Nucleus accumbens (tissue), 56 donors: ENCODE measurements around the gene DENND6B.
"Not testable (repeated sequence)": the region's sequence is repeated elsewhere in the genome, so short reads cannot be mapped to it uniquely, and the experiment has no call there.

ENCODE experiments used
- DNase-seq, 56 donors: peaks; one replicate each; lab custom pipeline; 2025; lab: John Stamatoyannopoulos, UW

The DENND6B gene, protein sequence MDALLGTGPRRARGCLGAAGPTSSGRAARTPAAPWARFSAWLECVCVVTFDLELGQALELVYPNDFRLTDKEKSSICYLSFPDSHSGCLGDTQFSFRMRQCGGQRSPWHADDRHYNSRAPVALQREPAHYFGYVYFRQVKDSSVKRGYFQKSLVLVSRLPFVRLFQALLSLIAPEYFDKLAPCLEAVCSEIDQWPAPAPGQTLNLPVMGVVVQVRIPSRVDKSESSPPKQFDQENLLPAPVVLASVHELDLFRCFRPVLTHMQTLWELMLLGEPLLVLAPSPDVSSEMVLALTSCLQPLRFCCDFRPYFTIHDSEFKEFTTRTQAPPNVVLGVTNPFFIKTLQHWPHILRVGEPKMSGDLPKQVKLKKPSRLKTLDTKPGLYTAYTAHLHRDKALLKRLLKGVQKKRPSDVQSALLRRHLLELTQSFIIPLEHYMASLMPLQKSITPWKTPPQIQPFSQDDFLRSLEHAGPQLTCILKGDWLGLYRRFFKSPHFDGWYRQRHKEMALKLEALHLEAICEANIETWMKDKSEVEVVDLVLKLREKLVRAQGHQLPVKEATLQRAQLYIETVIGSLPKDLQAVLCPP

DNA sequence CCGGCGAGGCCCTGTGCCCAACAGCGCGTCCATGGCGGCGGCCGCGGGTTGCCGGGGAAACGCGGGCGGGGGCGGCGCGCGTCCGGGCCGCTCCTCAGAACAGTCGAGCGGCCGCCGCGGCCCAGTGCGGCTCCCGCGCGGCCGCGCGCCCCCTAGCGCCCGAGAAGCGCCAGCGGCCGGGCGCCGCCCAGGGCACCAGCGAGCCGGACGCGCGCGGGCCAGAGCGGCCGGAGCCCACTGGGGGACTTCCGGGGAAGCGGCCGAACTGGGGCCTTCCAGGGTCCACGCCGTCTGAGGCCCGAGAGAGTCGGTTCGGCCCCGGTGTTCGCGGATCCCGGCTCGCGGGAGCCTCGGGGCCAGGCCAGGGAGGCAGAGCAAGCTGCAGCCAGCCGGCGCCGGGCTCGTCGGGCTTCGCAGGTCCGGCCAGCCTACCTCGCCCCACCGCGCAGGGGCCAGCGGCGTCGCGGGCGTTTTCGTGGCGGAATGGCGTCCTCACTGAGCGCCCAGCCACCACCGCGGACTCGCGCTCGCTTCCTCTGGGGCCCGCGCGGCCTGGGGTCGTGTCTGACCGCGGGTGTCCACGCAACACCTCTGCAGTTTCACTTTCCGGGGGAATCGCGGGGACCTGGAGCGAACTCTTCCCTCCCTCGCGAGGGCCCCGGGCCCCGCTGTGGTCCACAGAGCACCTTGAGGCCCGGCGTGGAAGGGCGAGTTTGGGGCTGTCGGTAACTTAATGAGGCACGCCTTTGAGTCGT is at the start of gene DENND6B:
DENND6B (minus strand) TSS at position 57 of the 755 bp plus-strand sequence; CDS start at position 33, 24 bp downstream.
- peak in 47 of 56 donors; percentile 29 to 88 (median 68) for DNase-seq

DNA sequence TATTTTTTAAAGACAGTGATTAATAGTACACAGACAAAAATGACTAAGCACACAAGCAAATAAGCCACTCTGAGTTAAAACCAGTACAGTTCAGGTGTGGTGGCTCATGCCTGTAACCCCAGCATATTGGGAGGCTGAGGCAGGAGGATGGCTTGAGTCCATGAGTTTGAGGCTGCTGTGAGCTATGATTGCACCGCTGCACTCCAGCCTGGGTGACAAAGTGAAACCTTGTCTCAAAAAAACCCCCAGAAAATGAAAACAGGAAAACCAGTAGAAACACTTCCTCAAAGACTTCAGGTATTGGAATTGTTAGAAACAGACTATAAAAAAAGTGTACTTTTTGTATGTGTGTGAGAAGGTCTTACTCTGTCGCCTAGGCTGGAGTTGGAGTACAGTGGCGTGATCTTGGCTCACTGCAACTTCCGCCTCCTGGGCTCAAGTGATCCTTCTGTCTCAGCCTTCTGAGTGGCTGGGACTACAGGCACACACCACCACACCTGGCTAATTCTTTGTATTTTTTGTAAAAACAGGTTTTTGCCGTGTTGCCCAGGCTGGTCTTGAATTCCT is 49.4 kb upstream of the DENND6B start:
- DNase-seq, result no peak

DNA sequence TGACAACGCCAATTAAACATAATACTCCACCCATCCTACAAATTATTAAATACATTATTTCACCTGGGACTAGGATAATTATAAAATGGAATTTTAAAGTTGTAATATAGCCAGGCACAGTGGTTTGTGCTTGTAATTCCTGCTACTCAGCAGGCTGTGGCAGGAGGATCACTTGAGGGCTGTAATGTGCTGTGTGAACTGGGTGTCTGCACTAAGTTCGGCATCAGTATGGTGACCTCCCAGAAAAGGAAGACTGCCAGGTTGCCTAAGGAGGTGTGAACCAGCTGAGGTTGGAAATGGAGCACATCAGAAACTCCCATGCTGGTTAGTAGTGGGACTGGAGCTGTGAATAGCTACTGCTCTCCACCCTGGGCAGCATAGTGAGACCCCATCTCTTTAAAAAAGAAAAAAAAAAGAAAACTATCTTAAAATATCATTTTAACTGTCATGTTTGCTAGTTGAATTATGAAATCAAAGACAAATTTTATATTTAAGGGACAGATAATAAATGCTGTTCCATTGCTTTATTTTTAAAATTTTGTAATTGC is 44.4 kb upstream of the DENND6B start:
- DNase-seq, result no peak

DNA sequence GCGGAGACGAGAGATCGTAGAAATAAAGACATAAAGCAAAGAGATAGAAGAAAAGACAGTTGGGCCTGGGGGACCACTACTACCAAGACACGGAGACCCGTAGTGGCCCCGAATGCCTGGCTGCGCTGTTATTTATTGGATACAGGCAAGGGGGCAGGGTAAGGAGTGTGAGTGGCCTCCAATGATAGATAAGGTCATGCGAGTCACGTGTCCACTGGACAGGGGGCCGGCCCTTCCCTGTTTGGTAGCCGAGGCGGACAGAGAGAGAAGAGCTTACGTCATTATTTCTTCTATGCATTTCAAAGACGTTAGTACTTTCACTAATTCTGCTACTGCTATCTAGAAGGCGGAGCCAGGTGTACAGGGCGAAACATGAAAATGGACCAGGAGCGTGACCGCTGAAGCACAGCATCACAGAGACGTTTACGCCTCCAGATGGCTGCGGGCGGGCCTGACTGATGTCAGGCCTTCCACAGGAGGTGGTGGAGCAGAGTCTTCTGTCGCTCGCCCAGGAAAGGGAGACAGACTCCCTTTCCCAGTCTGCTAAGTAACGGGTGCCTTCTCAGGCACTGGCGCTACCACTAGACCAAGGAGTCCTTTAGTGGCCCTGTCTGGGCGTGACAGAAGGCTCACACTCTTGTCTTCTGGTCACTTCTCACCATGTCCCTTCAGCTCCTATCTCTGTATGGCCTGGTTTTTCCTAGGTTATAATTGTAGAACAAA is 41.1 kb upstream of the DENND6B start:
- DNase-seq, result no peak

DNA sequence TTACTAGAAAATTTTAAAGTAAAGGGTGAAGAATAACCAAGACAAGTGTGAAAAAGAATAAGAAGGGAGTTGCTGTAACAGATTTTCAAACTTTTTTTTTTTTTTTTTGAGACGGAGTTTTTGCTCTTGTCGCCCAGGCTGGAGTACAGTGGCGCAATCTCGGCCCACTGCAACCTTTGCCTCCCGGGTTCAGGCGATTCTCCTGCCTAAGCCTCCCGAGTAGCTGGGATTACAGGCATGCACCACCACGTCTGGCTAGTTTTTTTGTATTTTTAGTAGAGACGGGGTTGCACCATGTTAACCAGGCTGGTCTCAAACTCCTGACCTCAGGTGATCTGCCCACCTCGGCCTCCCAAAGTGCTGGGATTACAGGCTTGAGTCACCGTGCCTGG is 37.0 kb upstream of the DENND6B start:
- DNase-seq, result not testable (repeated sequence)

DNA sequence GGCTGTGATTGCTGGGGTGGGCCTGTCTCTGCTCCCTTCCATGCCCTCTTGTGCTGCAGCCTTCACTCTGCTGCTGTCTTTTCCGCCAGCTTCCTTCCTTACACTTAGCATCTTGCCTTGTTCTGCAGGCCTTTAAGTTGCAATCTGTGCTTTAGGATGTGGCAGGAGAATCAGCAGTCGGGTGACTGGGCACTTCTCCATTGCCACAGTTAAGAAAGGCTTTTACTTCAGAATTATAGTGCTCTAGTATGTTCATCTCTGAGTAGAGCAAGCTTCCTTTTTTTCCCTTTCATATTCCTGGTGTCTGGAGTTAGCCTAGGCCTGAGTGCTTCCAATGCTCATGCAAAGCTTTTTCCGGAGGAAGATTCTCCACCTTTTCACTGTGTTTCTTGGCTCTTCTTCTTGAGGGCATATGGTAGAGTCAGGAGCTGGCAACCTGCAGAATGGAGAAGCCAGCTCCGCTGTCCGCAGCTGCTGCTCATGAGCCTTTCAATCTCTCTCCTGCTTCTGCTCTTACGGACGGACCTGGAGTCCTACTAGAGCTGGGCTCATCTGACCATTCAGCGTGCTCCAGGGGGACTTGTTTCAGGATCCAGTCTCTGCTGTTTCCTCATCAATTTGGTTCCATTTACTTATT is 36.5 kb upstream of the DENND6B start:
- DNase-seq, result no peak

DNA sequence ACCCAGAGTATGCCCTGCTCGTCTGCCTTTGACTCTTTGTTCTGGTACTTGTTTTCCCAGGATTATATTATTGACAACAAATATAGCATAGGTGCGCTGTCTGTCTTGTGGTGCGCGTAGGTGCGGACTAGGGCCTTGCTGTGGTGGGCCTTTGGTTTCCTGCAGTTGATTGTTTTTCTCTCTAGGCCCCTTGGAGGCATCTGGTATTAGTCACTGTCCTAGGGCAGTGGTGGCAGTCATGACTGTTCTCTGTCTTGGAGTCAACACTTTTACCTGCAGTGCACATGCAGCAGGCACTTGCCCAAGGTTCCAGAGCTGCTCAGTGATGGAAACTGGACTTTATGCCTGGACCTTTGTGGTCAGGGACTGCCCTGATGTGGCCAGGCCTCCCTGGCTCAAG is 34.9 kb upstream of the DENND6B start:
- no peak for DNase-seq

DNA sequence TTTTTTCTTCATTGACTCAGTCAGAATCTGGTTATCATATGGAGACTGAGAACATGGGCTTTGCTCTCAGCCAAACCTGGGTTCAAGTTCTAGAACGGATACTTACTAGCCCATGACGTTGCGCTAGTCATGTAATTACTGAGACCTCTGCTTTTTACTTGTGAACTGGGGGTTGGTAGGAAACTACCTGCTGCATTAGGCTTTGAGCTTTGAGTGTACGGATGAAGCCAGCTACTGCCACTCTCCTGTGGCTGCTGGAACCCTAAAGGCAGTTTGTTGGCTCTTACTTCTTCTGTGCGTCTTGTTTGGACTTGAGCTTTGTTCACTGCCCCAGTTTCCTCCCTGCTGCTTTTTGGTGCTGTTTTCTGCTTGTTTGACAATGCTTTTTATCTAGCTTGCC is 34.4 kb upstream of the DENND6B start:
- no peak for DNase-seq

DNA sequence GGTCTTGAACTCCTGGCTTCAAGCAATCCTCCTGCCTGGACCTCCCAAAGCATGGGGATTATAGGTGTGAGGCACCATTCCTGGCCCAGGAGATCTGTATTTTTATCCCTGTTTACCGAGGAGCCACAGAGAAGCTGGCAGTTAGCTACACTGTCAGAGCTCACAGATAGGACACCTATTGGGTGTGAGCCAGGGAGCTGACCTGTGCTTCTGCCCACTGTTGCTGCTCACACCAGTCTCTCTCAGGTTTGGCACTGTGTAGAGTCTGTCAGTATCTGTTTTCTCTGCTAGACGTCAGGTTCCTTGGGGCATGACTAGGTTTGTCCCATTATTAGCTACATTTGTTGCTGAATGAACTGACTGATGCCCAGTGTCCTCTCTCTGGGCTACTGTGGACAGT is 33.8 kb upstream of the DENND6B start:
- DNase-seq, result no peak

DNA sequence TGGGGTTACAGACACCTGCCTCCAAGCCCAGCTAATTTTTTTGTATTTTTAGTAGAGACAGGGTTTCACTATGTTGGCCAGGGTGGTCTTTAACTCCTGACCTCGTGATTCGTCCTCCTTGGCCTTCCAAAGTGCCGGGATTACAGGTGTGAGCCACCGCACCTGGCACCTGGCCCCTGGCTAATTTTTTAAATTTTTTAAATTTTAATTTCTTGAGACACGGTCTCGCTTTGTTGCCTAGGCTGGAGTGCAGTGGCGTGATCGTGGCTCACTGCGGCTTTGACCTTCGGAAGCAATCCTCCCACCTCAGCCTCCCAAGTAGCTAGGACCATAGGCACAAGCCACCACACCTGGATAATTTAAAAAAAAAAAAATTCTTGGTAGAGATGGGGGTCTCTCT is 30.9 kb upstream of the DENND6B start:
- no peak for DNase-seq

DNA sequence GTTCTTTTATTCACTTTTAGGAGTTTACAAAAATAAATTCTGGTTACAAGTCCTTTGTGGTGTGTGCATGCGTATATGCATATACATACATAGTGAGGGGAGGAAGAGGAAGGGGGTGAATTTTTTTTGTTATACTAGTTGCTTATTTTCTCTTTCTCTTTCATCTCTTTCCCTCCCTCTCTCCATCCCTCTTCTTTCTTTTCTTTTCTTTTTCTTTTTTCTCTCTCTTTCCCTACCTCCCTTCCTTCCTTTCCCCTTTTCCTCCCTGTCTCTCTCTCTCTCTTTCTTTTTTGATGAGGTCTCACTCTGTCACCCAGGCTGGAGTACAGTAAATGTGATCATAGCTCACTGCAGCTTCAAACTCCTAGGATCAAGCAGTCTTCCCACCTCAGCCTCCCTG is 30.4 kb upstream of the DENND6B start:
- no peak for DNase-seq

DNA sequence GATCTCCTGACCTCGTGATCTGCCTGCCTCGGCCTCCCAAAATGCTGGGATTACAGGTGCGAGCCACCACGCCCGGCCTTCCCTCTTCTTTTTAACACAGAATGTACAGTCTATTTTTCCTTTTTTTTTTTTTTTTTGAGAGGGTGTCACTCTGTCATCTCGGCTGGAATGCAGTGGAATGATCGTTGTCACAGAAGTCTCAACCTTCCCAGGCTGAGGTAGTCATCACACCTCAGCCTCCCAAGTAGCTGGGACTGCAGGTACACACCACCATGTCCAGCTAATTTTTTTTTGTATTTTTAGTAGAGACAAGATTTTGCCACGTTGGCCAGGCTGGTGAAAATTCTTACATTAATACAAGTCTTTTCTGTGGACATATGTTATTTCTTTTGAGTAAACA is 29.4 kb upstream of the DENND6B start:
- DNase-seq, result no peak

DNA sequence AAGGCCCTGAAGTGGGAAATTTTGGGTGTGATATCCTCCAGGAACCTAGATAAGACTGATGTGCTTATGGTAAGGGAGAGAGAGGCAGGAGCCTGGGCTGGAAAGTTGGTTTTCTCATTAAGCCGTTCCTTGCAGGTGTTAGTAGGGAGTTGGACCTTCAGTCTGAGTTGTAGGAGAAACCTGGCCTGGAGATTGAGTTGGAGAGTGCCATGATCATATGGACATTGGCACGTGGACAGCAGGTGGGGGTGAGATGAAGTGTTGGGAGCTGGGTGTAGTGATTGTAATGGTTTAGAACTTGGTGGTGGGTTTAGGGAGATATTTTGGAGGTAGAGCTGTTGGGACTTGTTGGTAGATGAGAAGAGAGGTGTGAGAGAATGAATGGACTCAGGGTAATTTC is 21.2 kb upstream of the DENND6B start:
- DNase-seq, result no peak

DNA sequence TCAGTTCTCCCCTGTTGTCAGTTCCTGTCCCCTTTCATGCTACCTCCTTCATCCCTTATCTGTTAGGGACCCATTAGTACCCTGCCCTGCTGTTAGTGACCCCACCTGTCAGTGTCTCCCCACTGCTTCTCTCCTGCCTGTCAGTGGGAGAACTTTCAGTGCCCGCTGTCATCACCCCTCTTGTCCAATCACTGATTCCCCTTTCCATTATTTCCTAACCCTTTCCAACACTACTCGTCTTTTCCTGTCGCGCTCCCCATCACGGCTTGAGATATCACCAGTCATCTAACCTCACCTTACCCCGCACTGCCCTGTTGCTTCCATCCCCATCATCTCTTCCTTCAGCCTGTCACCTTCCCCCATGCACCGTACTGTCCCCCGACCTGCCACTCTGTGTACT is 20.3 kb upstream of the DENND6B start:
- no peak for DNase-seq

DNA sequence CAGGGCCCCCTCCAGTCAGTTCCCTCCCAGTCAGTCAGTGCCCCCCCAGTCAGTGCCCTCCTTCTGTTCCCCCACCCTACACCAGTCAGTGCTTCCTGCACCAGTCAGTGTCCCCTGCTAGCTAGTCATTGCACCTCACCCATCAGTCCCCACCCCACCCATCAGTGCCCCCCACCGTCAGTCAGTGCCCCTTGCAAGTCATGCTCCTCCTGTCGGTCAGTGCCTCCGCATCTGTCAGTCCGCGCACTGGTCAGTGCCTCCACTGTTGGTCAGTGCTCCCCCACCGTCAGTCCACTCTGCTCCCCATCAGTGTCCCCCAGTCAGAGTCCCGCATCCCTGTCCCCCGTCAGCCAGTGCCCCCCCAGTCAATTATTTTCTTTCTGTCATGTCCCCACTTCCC is 19.7 kb upstream of the DENND6B start:
- DNase-seq, result no peak

DNA sequence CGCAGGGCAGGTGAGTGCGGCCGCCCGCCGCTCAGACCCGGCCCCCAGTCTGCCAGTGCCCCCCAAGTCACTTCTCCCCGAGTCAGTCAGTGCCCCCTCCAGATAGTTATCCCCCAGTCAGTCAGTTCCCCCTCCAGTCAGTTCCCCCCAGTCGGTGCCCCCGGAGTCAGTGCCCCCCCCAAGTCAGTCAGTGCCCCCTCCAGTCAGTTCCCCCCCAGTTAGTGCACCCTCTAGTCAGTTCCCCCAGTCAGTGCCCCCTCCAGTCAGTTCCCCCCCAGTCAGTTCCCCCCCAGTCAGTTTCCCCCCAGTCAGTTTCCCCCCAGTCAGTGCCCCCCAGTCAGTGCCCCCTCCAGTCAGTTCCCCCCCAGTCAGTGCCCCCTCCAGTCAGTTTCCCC is 16.7 kb upstream of the DENND6B start:
- DNase-seq, result no peak

DNA sequence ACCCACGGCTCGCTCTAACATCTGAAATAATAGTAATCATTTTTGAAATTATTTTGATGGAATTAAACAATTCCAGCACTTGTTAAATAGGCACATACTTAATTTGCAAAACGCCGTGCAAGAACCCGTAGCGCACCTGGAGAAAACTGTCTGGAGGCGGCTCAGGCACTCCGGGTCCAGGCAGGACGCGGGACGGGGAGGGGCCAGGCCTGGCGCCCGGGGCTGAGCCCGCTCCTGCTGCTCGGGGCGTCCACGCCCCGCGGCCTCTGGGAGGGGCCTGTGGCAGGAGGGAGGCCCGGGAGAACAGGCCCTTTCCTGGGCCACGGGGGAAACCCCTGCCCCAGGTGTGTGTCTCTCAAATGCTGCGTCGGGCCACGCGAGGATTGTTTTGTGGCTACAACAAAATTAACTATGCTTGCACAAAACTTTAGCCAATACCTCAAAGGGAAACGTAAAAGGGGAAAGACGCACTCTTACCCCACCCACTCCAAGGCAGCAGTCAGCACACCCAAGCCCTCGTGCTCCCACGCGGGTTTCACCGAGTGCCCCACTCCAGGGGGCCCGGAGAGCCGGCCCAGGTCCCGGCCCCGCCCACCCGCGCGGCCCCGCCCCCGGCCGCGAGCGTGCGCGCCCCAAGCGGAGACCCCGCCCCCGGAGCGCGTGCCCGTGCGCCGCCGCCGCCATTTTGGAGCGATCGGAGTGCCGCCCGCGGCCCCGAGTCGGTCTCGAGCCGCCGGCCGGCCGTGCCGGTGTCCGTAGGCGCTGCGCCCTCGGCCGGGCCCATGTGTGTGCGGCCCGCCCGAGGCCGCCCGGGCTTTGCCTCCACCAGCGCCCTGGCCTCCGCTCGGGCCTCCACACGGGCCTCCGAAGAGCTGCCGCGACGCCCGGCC is 16.1 kb upstream of the DENND6B start, which contains the start of gene PPP6R2:
PPP6R2 (plus strand) TSS at position 677 of the 890 bp plus-strand sequence. CDS start 50,582 bp downstream, outside the sequence.
- DNase-seq, result peak in 52 of 56 donors; percentile 22 to 90 (median 68)

DNA sequence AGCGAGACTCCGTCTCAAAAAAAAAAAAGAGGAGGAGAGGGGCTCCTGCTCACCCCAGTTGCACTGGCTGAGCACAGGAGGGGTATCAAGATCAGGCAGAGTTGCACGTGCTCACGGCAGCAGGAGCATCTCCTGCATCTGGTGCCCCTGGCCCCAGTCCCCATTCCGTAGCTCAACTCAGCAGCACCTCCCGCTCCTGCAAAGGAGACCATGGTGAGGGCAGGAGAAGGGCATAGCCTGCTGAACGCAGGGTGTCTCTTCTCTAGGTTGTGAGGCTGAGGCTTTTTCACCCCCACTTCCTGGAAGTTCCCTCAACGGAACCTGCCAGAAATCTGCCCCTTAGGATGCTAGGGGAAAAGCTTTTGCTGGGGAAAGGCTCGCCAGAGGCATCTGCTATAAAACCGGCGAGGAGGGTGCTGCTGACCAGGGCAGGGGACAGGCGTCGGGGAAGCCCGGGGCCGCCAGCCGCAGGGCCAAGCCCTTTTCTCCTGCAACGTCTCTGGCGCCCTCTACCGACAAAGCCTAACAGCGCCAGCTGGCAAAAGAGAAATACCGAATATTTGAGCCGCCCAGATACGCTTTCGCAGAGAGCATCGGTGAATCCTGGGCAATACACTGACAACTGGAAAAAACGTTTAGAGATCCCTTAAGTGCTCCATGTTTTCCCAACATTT is 15.3 kb upstream of the DENND6B start:
- peak in 53 of 56 donors; percentile 27 to 92 (median 71) for DNase-seq
